ENCODE results near the gene SLC29A2. TPM values are rescaled to one million over a fixed set of nuclear protein-coding genes. Genes with fewer than 3 reads are reported as not detected.
A peak's percentile ranks its signal among the peaks of the same experiment; 100 is the strongest.

Gene SLC29A2
- total RNA-seq, 4 donors from 2014 or later: 1.8 to 2.7 (median 2.4) TPM

DNA sequence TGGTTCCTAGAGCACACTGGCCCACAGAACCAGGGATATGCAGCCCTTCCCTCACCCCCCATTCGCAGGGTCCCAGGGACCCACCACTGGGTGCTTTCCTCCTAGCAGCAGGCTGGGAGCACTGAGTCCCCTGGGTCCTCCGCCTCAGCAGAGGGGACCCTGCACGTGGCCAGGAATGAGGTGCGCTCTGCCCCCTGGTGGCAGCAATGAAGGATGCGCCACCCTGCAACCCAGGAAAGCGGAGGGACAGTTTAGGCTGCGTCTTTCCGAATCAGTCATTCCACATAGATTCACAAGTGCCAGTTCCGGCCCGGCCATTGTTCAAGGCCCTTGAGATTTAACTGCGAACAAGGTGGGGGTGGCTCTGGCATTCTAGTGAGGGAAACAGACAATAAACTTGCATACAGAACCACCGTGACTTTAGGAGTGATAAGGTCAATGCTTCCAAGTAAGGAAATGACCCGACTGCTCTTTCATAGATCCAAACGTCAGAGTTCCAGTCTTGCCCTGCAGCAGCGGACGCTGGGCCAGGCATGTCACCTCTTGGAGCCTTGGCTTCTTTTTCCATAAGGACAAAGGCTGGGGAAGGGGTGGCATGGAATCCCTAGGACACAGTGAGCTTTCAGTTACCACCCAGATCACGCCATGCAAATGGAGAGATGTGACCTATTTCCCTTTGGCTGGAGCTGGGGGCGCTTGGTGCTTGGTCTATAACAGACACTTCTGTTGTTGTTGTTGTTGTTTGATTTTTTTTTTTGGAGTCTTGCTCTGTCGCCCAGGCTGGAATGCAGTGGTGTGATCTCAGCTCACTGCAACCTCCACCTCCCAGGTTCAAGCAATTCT, 43.0 kb downstream of the SLC29A2 start:
- no peak overlapping the region for H3K4me3 ChIP-seq (ENCODE audit: low read depth, poor library complexity, severe bottlenecking)
- WGBS, 2 donors: 8 to 14% methylated on average over 16 to 19 of the region's 19 CpGs
- DNase-seq (ENCODE audit: low spot score in 2 of 2): peak; percentile 68 to 96
- TF ChIP-seq, protein P1, sequence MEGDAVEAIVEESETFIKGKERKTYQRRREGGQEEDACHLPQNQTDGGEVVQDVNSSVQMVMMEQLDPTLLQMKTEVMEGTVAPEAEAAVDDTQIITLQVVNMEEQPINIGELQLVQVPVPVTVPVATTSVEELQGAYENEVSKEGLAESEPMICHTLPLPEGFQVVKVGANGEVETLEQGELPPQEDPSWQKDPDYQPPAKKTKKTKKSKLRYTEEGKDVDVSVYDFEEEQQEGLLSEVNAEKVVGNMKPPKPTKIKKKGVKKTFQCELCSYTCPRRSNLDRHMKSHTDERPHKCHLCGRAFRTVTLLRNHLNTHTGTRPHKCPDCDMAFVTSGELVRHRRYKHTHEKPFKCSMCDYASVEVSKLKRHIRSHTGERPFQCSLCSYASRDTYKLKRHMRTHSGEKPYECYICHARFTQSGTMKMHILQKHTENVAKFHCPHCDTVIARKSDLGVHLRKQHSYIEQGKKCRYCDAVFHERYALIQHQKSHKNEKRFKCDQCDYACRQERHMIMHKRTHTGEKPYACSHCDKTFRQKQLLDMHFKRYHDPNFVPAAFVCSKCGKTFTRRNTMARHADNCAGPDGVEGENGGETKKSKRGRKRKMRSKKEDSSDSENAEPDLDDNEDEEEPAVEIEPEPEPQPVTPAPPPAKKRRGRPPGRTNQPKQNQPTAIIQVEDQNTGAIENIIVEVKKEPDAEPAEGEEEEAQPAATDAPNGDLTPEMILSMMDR (IDR thresholded peaks at IDR 0.05): peak in 1 of 3 donors; percentile 91
- no peak for TF ChIP-seq POLR2A (IDR thresholded peaks at IDR 0.05)
- intact Hi-C loops (cut with DNase I; ENCODE audit: low total_unique reads): no loop called here

GRCh38 chr11:66328031-66328301, 43.6 kb downstream of the SLC29A2 start:
- 10 to 31% methylated on average over 3 of the region's 3 CpGs for WGBS, 2 donors
- intact Hi-C loops (cut with DNase I; ENCODE audit: low total_unique reads): no loop called here
- peak in 1 of 2 donors; percentile 88 for DNase-seq (ENCODE audit: low spot score in 2 of 2)
- no peak overlapping the region for H3K4me3 ChIP-seq (ENCODE audit: low read depth, poor library complexity, severe bottlenecking)
- TF ChIP-seq, protein P1 (IDR thresholded peaks at IDR 0.05): no peak
- TF ChIP-seq POLR2A (IDR thresholded peaks at IDR 0.05): no peak

GRCh38 chr11:66327171-66328030, 44.2 kb downstream of the SLC29A2 start:
- DNase-seq (ENCODE audit: low spot score in 2 of 2): peak in 1 of 2 donors; percentile 88
- WGBS, 2 donors: 41 to 54% methylated on average over 10 of the region's 10 CpGs
- intact Hi-C loops (cut with DNase I; ENCODE audit: low total_unique reads): no loop called here
- TF ChIP-seq, protein P1 (IDR thresholded peaks at IDR 0.05): no peak
- TF ChIP-seq POLR2A (IDR thresholded peaks at IDR 0.05): no peak
- H3K4me3 ChIP-seq (ENCODE audit: low read depth, poor library complexity, severe bottlenecking): no peak overlapping the region

- peak in 1 of 2 donors; percentile 89 for DNase-seq (ENCODE audit: low spot score in 2 of 2)
- intact Hi-C loops (cut with DNase I; ENCODE audit: low total_unique reads): no loop called here
- no peak overlapping the region for H3K4me3 ChIP-seq (ENCODE audit: low read depth, poor library complexity, severe bottlenecking)
These were observed 45.1 kb downstream of the SLC29A2 start for GRCh38 chr11:66326261-66327111.

DNA sequence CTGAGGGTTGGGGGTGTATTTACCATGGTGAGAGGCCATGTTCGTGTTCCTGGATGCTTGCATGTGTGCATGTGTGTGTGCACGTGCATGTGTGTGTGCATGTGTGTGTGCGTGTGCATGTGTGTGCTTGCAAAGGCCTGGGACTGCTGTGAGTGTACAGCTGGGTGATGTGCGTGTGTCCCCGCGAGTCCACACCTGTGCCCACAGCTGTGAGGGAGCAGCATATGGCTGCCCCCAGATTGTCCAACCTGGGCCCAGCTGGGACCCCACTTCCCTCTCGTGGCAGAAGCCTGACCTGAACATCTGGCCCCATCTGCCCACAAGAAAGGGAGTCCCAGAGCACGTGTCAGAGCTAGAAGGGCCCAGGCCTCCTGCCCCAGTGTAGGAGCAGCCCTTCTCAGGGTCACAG, 46.3 kb downstream of the SLC29A2 start:
- TF ChIP-seq POLR2A (IDR thresholded peaks at IDR 0.05): no peak
- TF ChIP-seq, protein P1 (IDR thresholded peaks at IDR 0.05): no peak
- DNase-seq (ENCODE audit: low spot score in 2 of 2): no peak
- no peak overlapping the region for H3K4me3 ChIP-seq (ENCODE audit: low read depth, poor library complexity, severe bottlenecking)
- WGBS, 2 donors: 65 to 77% methylated on average over 6 to 8 of the region's 8 CpGs
- intact Hi-C loops (cut with DNase I; ENCODE audit: low total_unique reads): no loop called here

More at GRCh38 chr11:66326261-66327111, 45.1 kb downstream of the SLC29A2 start:
- TF ChIP-seq POLR2A (IDR thresholded peaks at IDR 0.05): no peak
- TF ChIP-seq, protein P1 (IDR thresholded peaks at IDR 0.05): no peak
- WGBS, 2 donors: 30 to 34% methylated on average over 11 to 21 of the region's 21 CpGs
